Measurements from ENCODE around the gene CHCHD3. TPM values are rescaled to one million over a fixed set of nuclear protein-coding genes. Genes with fewer than 3 reads are reported as not detected.

Gene CHCHD3
- total RNA-seq, 1 donor from 2014 or later: 71.0 TPM

- no peaks in the 10 kb centered on the region for H3K9me3 Mint-ChIP-seq
- H3K27me3 Mint-ChIP-seq: no peaks in the 10 kb centered on the region
- H3K4me3 Mint-ChIP-seq: no peak overlapping the region
- TF ChIP-seq CTCF (conservative IDR thresholded peaks at IDR 0.05): no peak
- H3K4me1 Mint-ChIP-seq (ENCODE audit: unreplicated experiment): no peaks in the 10 kb centered on the region
- DNase-seq (ENCODE audit: extremely low spot score, unreplicated experiment): no peak
- no peaks in the 10 kb centered on the region for H3K36me3 Mint-ChIP-seq
- no peak overlapping the region for H3K27ac Mint-ChIP-seq
These were observed 115.0 kb downstream of the CHCHD3 start for GRCh38 chr7:132966754-132967469.

- H3K27me3 Mint-ChIP-seq: no peaks in the 10 kb centered on the region
- H3K36me3 Mint-ChIP-seq: no peaks in the 10 kb centered on the region
- no peak overlapping the region for H3K27ac Mint-ChIP-seq
- DNase-seq (ENCODE audit: extremely low spot score, unreplicated experiment): no peak
- H3K9me3 Mint-ChIP-seq: no peaks in the 10 kb centered on the region
- no peaks in the 10 kb centered on the region for H3K4me1 Mint-ChIP-seq (ENCODE audit: unreplicated experiment)
- no peak overlapping the region for H3K4me3 Mint-ChIP-seq
- no peak for TF ChIP-seq CTCF (conservative IDR thresholded peaks at IDR 0.05)
These were observed 115.9 kb downstream of the CHCHD3 start for GRCh38 chr7:132965951-132966350.

- Mint-ChIP-seq H3K36me3 (no peaks in the 10 kb centered on the region), H3K27me3 (no peaks in the 10 kb centered on the region), H3K27ac (no peak overlapping the region), H3K9me3 (no peaks in the 10 kb centered on the region), H3K4me1 (ENCODE audit: unreplicated experiment) (no peaks in the 10 kb centered on the region), H3K4me3 (no peak overlapping the region)
- no peak for DNase-seq (ENCODE audit: extremely low spot score, unreplicated experiment)
- no peak for TF ChIP-seq CTCF (conservative IDR thresholded peaks at IDR 0.05)
These were observed 117.0 kb downstream of the CHCHD3 start for GRCh38 chr7:132964876-132965275.

GRCh38 chr7:132959891-132960290 lies 122.0 kb downstream of the CHCHD3 start:
- no peaks in the 10 kb centered on the region for H3K4me1 Mint-ChIP-seq (ENCODE audit: unreplicated experiment)
- no peaks in the 10 kb centered on the region for H3K9me3 Mint-ChIP-seq
- H3K27me3 Mint-ChIP-seq: no peaks in the 10 kb centered on the region
- no peak overlapping the region for H3K27ac Mint-ChIP-seq
- no peak for TF ChIP-seq CTCF (conservative IDR thresholded peaks at IDR 0.05)
- H3K4me3 Mint-ChIP-seq: no peak overlapping the region
- DNase-seq (ENCODE audit: extremely low spot score, unreplicated experiment): no peak
- H3K36me3 Mint-ChIP-seq: peaks cover 4% of the 10 kb centered on the region

- Mint-ChIP-seq H3K9me3 (no peaks in the 10 kb centered on the region), H3K4me3 (no peak overlapping the region), H3K27me3 (no peaks in the 10 kb centered on the region), H3K36me3 (peaks cover 8% of the 10 kb centered on the region), H3K27ac (no peak overlapping the region), H3K4me1 (ENCODE audit: unreplicated experiment) (no peaks in the 10 kb centered on the region)
- no peak for TF ChIP-seq CTCF (conservative IDR thresholded peaks at IDR 0.05)
- no peak for DNase-seq (ENCODE audit: extremely low spot score, unreplicated experiment)
These were observed 125.3 kb downstream of the CHCHD3 start for GRCh38 chr7:132956556-132956955.
